Measurements from ENCODE around the gene DOCK10. TPM values are rescaled to one million over a fixed set of nuclear protein-coding genes. Genes with fewer than 3 reads are reported as not detected.

The DOCK10 gene
- total RNA-seq, 1 donor from 2014 or later: 172 TPM

DNA sequence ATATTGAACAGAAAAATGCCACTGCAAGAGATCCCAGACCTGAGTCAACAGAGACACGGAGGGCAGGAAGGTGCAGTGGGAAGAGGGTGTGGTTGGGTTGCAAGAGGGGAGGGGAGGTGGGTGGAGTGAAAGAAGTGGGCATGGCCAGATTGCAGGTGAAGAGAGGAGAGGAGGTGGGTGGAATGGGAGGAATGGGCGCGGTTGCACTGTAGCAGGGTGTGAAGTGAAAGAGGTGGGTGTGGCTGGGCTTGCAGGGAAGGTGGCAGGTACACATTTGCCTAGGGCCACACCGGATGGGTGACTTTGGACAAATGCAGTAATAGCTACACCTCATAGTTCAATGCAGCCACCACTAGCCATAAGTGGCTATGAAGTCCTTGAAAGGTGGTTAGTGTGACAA lies 71.1 kb downstream of the DOCK10 start:
- Mint-ChIP-seq H3K36me3 (ENCODE audit: low read depth) (no peaks in the 10 kb centered on the region), H3K27ac (peak overlapping the region; percentile 87), H3K9me3 (no peaks in the 10 kb centered on the region), H3K27me3 (no peaks in the 10 kb centered on the region), H3K4me1 (peaks cover 74% of the 10 kb centered on the region), H3K4me3 (peak overlapping the region; percentile 56)
- POLR2A ChIA-PET: interaction anchor here (0.7 kb wide), 1 partner anchor 304 kb away, joined by 6 read pairs; no protein-coding TSS in a partner anchor
- no peak for TF ChIP-seq CTCF (IDR thresholded peaks at IDR 0.05)
- ATAC-seq (ENCODE audit: low read depth) (no peak), DNase-seq (no peak)
- CTCF ChIA-PET: interaction anchor here (1.0 kb wide), 1 partner anchor 14 kb away, joined by 3 read pairs; no protein-coding TSS in a partner anchor
- intact Hi-C loops (cut with micrococcal nuclease): no loop called here

DNA sequence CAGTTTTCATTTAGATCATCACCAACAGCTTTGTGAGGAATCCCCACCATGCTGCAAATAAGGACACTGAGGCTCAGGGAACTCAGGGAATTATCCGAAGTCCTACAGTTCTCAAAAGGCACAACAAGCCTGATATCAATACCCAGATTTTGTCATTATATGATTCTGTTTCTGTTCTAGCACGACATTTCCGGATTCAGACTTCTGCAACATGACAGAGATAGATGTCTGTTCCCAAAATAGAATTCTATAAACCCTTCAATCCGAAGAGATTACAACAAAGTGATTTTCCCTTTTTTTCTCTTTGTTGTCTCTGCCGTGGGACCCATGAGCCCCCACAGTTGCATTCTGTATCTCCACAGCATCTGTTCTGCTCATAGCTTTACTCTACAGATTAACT lies 72.0 kb downstream of the DOCK10 start:
- TF ChIP-seq CTCF (IDR thresholded peaks at IDR 0.05): no peak
- H3K27ac Mint-ChIP-seq: peak overlapping the region; percentile 95
- ChIA-PET POLR2A (no interaction called here), CTCF (interaction anchor here (1.0 kb wide), 1 partner anchor 13 kb away, joined by 3 read pairs; no protein-coding TSS in a partner anchor)
- H3K27me3 Mint-ChIP-seq: no peaks in the 10 kb centered on the region
- peak overlapping the region; percentile 72 for H3K4me3 Mint-ChIP-seq
- ATAC-seq (ENCODE audit: low read depth): no peak
- no peak for DNase-seq
- H3K36me3 Mint-ChIP-seq (ENCODE audit: low read depth): no peaks in the 10 kb centered on the region
- H3K4me1 Mint-ChIP-seq: peaks cover 66% of the 10 kb centered on the region
- intact Hi-C loops (cut with micrococcal nuclease): loop anchor here (1.0 kb wide), 2 partner anchors 8 to 71 kb away; no protein-coding TSS in a partner anchor
- H3K9me3 Mint-ChIP-seq: no peaks in the 10 kb centered on the region

DNA sequence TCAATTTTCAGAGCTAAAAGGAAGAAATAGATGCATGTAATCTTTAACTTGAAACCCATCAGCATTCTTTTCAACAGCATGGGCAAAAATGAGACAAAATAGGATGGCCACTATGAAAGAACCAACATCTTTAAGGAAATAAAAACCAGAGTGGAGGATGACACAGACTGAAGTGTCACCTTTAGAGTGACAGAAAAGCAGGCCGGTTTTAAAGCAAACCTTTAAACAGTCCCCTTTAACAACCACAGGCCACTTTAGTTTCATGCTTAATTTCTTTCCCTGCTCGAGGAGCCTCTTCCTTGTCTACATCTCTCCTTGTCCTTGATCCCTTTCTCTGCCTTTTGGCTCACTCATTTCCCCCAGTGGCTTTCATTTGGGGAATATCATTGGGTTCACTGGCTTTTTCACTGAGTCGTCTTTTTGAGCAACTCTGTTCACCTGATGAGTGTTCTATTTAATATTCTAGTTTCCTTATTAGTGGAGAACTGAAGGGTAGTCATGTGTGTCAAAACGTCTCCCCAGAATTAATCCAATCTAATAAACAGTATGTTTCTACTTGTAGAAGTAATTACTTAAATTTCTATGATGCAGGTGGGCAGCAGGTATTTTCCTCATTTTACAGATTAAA lies 72.5 kb downstream of the DOCK10 start:
- DNase-seq (no peak), ATAC-seq (ENCODE audit: low read depth) (peak; percentile 51)
- Mint-ChIP-seq H3K36me3 (ENCODE audit: low read depth) (no peaks in the 10 kb centered on the region), H3K27ac (peak overlapping the region; percentile 95), H3K27me3 (no peaks in the 10 kb centered on the region), H3K4me3 (peak overlapping the region; percentile 72), H3K9me3 (no peaks in the 10 kb centered on the region), H3K4me1 (peaks cover 61% of the 10 kb centered on the region)
- intact Hi-C loops (cut with micrococcal nuclease): loop anchor here (1.0 to 2.0 kb wide), 3 partner anchors 7 to 72 kb away; no protein-coding TSS in a partner anchor
- CTCF ChIA-PET: no interaction called here
- TF ChIP-seq CTCF (IDR thresholded peaks at IDR 0.05): no peak
- POLR2A ChIA-PET: interaction anchor here (1.0 kb wide), 1 partner anchor 17 kb away, joined by 3 read pairs; no protein-coding TSS in a partner anchor

DNA sequence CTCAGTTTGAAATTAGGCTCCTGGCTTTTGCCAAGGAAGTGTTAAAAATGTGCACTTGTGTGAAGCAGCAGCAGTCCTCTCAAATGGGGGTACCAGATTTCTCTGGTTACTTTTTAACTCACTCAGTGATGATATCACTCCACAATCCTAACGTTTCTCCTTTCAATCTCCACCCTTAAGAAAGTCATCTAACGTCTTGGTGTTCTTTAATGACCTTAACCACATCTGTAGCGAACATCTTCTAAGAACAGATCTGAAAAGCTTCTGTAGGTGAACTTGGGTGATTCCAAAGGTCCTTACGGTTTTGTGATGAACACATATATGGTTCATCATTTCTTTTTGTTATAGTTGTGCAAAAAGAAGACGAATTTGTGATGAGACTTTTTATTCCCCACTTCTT lies 73.2 kb downstream of the DOCK10 start:
- CTCF ChIA-PET: interaction anchor here (1.1 kb wide), 1 partner anchor 11 kb away, joined by 4 read pairs; no protein-coding TSS in a partner anchor

More for the DNA sequence above, 73.2 kb downstream of the DOCK10 start:
- POLR2A ChIA-PET: interaction anchor here (1.0 to 1.1 kb wide), 2 partner anchors 12 to 16 kb away, joined by 3 read pairs; no protein-coding TSS in a partner anchor
- DNase-seq: no peak
- Mint-ChIP-seq H3K4me1 (peaks cover 57% of the 10 kb centered on the region), H3K27me3 (no peaks in the 10 kb centered on the region), H3K9me3 (no peaks in the 10 kb centered on the region), H3K36me3 (ENCODE audit: low read depth) (no peaks in the 10 kb centered on the region), H3K27ac (peak overlapping the region; percentile 95), H3K4me3 (peak overlapping the region; percentile 72)
- ATAC-seq (ENCODE audit: low read depth): no peak
- no peak for TF ChIP-seq CTCF (IDR thresholded peaks at IDR 0.05)
- intact Hi-C loops (cut with micrococcal nuclease): loop anchor here (2.0 kb wide), 1 partner anchor 18 kb away; no protein-coding TSS in a partner anchor
